SK-N-MC (cell line): ENCODE results near the gene MVD.
A peak's percentile ranks its signal among the peaks of the same experiment; 100 is the strongest.

Experiments used
- DNase-seq: peaks from one replicate; pipeline ENCODE4 v3.0.0-alpha.2; 2011; ENCODE audit warnings: low read depth, low spot score
- H3K27ac ChIP-seq: fragments of 200-600 bp; sonication (generic); 2 replicates; pipeline ENCODE4 v1.5.1; 2016; ENCODE audit warnings: mixed run types
- H3K36me3 ChIP-seq: fragments of 200-600 bp; sonication (generic); 2 replicates; pipeline ENCODE4 v1.6.1; 2017; ENCODE audit warnings: antibody characterized with exemption, low read length, mixed read lengths; ENCODE audit not compliant: insufficient read depth
- H3K4me3 ChIP-seq: fragments of 200-600 bp; sonication (generic); 2 replicates; pipeline ENCODE4 v1.5.1; 2016
- H3K9ac ChIP-seq: fragments of 200-600 bp; sonication (generic); 2 replicates; pipeline ENCODE4 v1.8.0; 2017; ENCODE audit warnings: mixed run types, mixed read lengths; ENCODE audit not compliant: insufficient read length
- H3K9me3 ChIP-seq: fragments of 200-600 bp; sonication (generic); 2 replicates; pipeline ENCODE4 v1.6.1; 2017; ENCODE audit warnings: low read depth, mild to moderate bottlenecking, antibody characterized with exemption, low read length, moderate library complexity, mixed read lengths
- EZH2 ChIP-seq: fragments of 200-600 bp; sonication (generic); IDR thresholded peaks from one replicate; pipeline ENCODE4 v1.6.1; 2017; ENCODE audit warnings: antibody characterized with exemption
- FOXP2 ChIP-seq: optimal IDR thresholded peaks from 2 replicates; pipeline ENCODE3; 2011; ENCODE audit warnings: mild to moderate bottlenecking, moderate library complexity; ENCODE audit not compliant: insufficient read depth; ENCODE audit errors: extremely low read length, control extremely low read depth
- POLR2AphosphoS5 ChIP-seq: IDR thresholded peaks from 2 replicates; pipeline ENCODE4 v1.6.1; 2012; ENCODE audit warnings: mild to moderate bottlenecking, low read depth, low read length, borderline replicate concordance

Gene MVD

GRCh38 chr16:88691924-88692560, 29.2 kb upstream of the MVD start:
- no peak overlapping the region for H3K4me3 ChIP-seq
- no peaks in the 10 kb centered on the region for H3K9me3 ChIP-seq
- H3K36me3 ChIP-seq, result no peaks in the 10 kb centered on the region
- H3K9ac ChIP-seq, result no peak overlapping the region
- TF ChIP-seq FOXP2 (no peak), EZH2 (no peak), POLR2AphosphoS5 (no peak)
- no peak overlapping the region for H3K27ac ChIP-seq
- DNase-seq, result no peak

- Histone ChIP-seq H3K4me3 (no peak overlapping the region), H3K27ac (no peak overlapping the region), H3K9me3 (no peaks in the 10 kb centered on the region), H3K36me3 (no peaks in the 10 kb centered on the region), H3K9ac (no peak overlapping the region)
- no peak for DNase-seq
- TF ChIP-seq EZH2 (no peak), FOXP2 (no peak), POLR2AphosphoS5 (no peak)
These were observed 28.4 kb upstream of the MVD start for GRCh38 chr16:88691129-88691813.

- Histone ChIP-seq H3K9ac (no peak overlapping the region), H3K4me3 (no peak overlapping the region), H3K36me3 (no peaks in the 10 kb centered on the region), H3K27ac (no peak overlapping the region), H3K9me3 (no peaks in the 10 kb centered on the region)
- no peak for DNase-seq
- no peak for TF ChIP-seq FOXP2
- no peak for TF ChIP-seq POLR2AphosphoS5
- no peak for TF ChIP-seq EZH2
These were observed 27.6 kb upstream of the MVD start for GRCh38 chr16:88690341-88691128.

- no peaks in the 10 kb centered on the region for H3K9me3 ChIP-seq
- no peak overlapping the region for H3K27ac ChIP-seq
- H3K36me3 ChIP-seq, result no peaks in the 10 kb centered on the region
- TF ChIP-seq POLR2AphosphoS5 (no peak), FOXP2 (no peak), EZH2 (no peak)
- H3K9ac ChIP-seq, result no peak overlapping the region
- DNase-seq, result no peak
- no peak overlapping the region for H3K4me3 ChIP-seq
These were observed 25.3 kb upstream of the MVD start for GRCh38 chr16:88688013-88688778.

GRCh38 chr16:88687676-88688012, 24.8 kb upstream of the MVD start:
- Histone ChIP-seq H3K9me3 (no peaks in the 10 kb centered on the region), H3K27ac (no peak overlapping the region), H3K36me3 (no peaks in the 10 kb centered on the region), H3K4me3 (no peak overlapping the region), H3K9ac (no peak overlapping the region)
- no peak for TF ChIP-seq FOXP2
- TF ChIP-seq POLR2AphosphoS5, result no peak
- DNase-seq, result no peak

- no peak overlapping the region for H3K27ac ChIP-seq
- H3K9me3 ChIP-seq, result no peaks in the 10 kb centered on the region
- H3K36me3 ChIP-seq, result no peaks in the 10 kb centered on the region
- no peak for DNase-seq
- H3K4me3 ChIP-seq, result no peak overlapping the region
- no peak overlapping the region for H3K9ac ChIP-seq
- TF ChIP-seq FOXP2 (no peak), POLR2AphosphoS5 (no peak), EZH2 (no peak)
These were observed 24.3 kb upstream of the MVD start for GRCh38 chr16:88687254-88687576.

GRCh38 chr16:88686439-88687253, 23.8 kb upstream of the MVD start, which contains the start of gene SNAI3:
TSS of gene SNAI3 (minus strand) at chr16:88686507. CDS start at chr16:88686406, 101 bp downstream.
- TF ChIP-seq POLR2AphosphoS5 (no peak), EZH2 (no peak), FOXP2 (no peak)
- Histone ChIP-seq H3K36me3 (no peaks in the 10 kb centered on the region), H3K27ac (no peak within 1 kb of the TSS), H3K9ac (no peak within 1 kb of the TSS), H3K9me3 (no peaks in the 10 kb centered on the region), H3K4me3 (peak within 1 kb of the TSS; percentile 74)
- no peak for DNase-seq
